HepG2 (cell line): ENCODE results near the gene LRRC28. TPM values are rescaled to one million over a fixed set of nuclear protein-coding genes. Genes with fewer than 3 reads are reported as not detected.

Experiments
- ARNT2 ChIP-seq: sonication (generic); formaldehyde crosslinking; IDR thresholded peaks from 2 replicates; pipeline ENCODE4 v1.8.0; 2022; ENCODE audit warnings: mild to moderate bottlenecking, low read depth, missing genetic modification reagents, moderate library complexity
- CENPX ChIP-seq: sonication (generic); formaldehyde crosslinking; IDR thresholded peaks from 2 replicates; pipeline ENCODE4 v1.9.0; 2021; ENCODE audit warnings: mild to moderate bottlenecking, missing genetic modification reagents, moderate library complexity
- ELF1 ChIP-seq: sonication (generic); formaldehyde crosslinking; IDR thresholded peaks from 2 replicates; pipeline ENCODE4 v1.4.0; 2020; ENCODE audit warnings: missing genetic modification reagents
- FOXP1 ChIP-seq, 2 experiments: fragments of 450-650 bp in 1 of 2; IDR thresholded peaks; 2 replicates each; pipeline ENCODE4 v1.6.1; 2017 to 2018; ENCODE audit warnings: antibody characterized with exemption in 1 of 2
- MAFG ChIP-seq: sonication (generic); formaldehyde crosslinking; IDR thresholded peaks from 2 replicates; pipeline ENCODE4 v1.5.1; 2020; ENCODE audit warnings: mild to moderate bottlenecking, missing genetic modification reagents
- SCMH1 ChIP-seq: sonication (generic); formaldehyde crosslinking; IDR thresholded peaks from 2 replicates; pipeline ENCODE4 v1.9.0; 2021; ENCODE audit warnings: missing genetic modification reagents, mild to moderate bottlenecking, borderline replicate concordance
- TBX2 ChIP-seq: sonication (generic); formaldehyde crosslinking; IDR thresholded peaks from 2 replicates; pipeline ENCODE4 v1.5.0; 2020; ENCODE audit warnings: missing genetic modification reagents, mild to moderate bottlenecking, borderline replicate concordance
- ZNF225 ChIP-seq: sonication (generic); formaldehyde crosslinking; IDR thresholded peaks from 2 replicates; pipeline ENCODE4 v1.4.0; 2020; ENCODE audit warnings: mild to moderate bottlenecking, missing genetic modification reagents
- ZNF564 ChIP-seq: sonication (generic); formaldehyde crosslinking; IDR thresholded peaks from 2 replicates; pipeline ENCODE4 v1.8.1; 2023; ENCODE audit warnings: mild to moderate bottlenecking, missing genetic modification reagents
- ZNF644 ChIP-seq: IDR thresholded peaks from 2 replicates; pipeline ENCODE4 v1.6.1; 2016; ENCODE audit warnings: low read depth
- ZNF883 ChIP-seq: sonication (generic); formaldehyde crosslinking; IDR thresholded peaks from 2 replicates; pipeline ENCODE4 v1.5.1; 2020; ENCODE audit warnings: mild to moderate bottlenecking, missing genetic modification reagents; ENCODE audit errors: not compliant biosample characterization
- polyA plus RNA-seq, 8 experiments: library from polyadenylated mRNA; depleted of rRNA in 3 of 8; stranded (reverse) in 7 of 8; unstranded in 1 of 8; fragments of >200 nt; fragmentation: Illumina TruSeq in 4 of 8; extraction: Trizol in 4 of 8; gene quantifications; 2 replicates each; pipeline versions ENCODE4 v1.2.1 to v1.2.3, GENCODE V29; 2011 to 2016; ENCODE audit warnings: low read depth in 4 of 8, missing spikeins in 1 of 8, mixed read lengths in 1 of 8; ENCODE audit not compliant: insufficient read depth in 1 of 8
- total RNA-seq, 5 experiments: library from RNA; depleted of rRNA; stranded (reverse); fragments of >200 nt; fragmentation: Illumina TruSeq; extraction: Trizol; gene quantifications; 2 replicates each; pipeline ENCODE4 v1.2.3, GENCODE V29; 2016; ENCODE audit warnings: low read depth in 1 of 5
- TF ChIP-seq, protein P1 (sequence below): sonication (generic); formaldehyde crosslinking; IDR thresholded peaks from 2 replicates; pipeline ENCODE4 v1.5.1; 2020; ENCODE audit warnings: mild to moderate bottlenecking, missing genetic modification reagents
- TF ChIP-seq, protein P2 (sequence below): fragments of 450-650 bp; IDR thresholded peaks from 2 replicates; pipeline ENCODE4 v1.6.1; 2017
- TF ChIP-seq, protein P3 (sequence below): IDR thresholded peaks from 2 replicates; pipeline ENCODE4 v1.6.1; 2016; ENCODE audit warnings: control low read depth
- TF ChIP-seq, protein P4 (sequence below), 2 experiments: sonication (generic) in 1 of 2; formaldehyde crosslinking in 1 of 2; IDR thresholded peaks; 2 replicates each; pipeline versions ENCODE4 v1.6.1 to v1.9.0; 2014 to 2022; ENCODE audit warnings: antibody characterized with exemption in 1 of 2, borderline replicate concordance in 1 of 2, inconsistent platforms in 1 of 2, low read depth in 1 of 2, missing genetic modification reagents in 1 of 2
- TF ChIP-seq, protein P5 (sequence below): sonication (generic); formaldehyde crosslinking; IDR thresholded peaks from 2 replicates; pipeline ENCODE4 v1.9.0; 2022; ENCODE audit warnings: missing genetic modification reagents, mild to moderate bottlenecking, borderline replicate concordance

The LRRC28 gene
- total and polyA plus RNA-seq, 2 of the 13 experiments (the other 11 are each of a cell fraction or from before 2014, with no cell fraction given): 17.5 to 21.3 TPM

DNA sequence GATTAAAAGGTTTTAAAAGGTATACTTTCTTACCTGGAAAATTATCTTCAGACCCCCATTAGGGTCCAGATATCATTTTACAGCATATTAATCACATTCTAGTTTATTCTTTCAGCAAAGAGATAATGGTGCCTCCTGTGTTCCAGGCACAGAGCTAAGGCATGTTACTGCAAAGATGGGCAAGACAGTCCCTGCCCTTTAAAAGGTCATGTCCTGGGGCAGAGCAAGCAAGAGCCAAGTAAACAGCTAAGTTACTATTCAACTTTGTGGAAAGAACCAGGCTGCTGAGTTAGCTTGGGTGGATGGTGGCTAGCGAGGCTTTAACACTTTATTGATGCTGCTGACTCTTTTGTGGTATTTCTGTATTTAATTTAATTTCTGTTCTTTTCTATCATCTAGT is 75.0 kb downstream of the LRRC28 start (continued):
- no peak for TF ChIP-seq SCMH1 (CRISPR knock-in tag)
- no peak for TF ChIP-seq ELF1
- TF ChIP-seq, protein P1, sequence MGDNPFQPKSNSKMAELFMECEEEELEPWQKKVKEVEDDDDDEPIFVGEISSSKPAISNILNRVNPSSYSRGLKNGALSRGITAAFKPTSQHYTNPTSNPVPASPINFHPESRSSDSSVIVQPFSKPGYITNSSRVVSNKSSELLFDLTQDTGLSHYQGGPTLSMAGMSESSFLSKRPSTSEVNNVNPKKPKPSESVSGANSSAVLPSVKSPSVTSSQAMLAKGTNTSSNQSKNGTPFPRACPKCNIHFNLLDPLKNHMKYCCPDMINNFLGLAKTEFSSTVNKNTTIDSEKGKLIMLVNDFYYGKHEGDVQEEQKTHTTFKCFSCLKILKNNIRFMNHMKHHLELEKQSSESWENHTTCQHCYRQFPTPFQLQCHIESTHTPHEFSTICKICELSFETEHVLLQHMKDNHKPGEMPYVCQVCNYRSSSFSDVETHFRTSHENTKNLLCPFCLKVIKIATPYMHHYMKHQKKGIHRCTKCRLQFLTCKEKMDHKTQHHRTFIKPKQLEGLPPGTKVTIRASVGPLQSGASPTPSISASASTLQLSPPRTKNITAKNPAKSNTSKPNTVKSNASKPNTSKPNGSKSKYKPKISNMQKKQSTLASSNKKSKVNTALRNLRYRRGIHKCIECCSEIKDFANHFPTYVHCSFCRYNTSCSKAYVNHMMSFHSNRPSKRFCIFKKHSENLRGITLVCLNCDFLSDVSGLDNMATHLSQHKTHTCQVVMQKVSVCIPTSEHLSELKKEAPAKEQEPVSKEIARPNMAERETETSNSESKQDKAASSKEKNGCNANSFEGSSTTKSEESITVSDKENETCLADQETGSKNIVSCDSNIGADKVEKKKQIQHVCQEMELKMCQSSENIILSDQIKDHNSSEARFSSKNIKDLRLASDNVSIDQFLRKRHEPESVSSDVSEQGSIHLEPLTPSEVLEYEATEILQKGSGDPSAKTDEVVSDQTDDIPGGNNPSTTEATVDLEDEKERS (CRISPR knock-in tag): no peak
- TF ChIP-seq, protein P2, sequence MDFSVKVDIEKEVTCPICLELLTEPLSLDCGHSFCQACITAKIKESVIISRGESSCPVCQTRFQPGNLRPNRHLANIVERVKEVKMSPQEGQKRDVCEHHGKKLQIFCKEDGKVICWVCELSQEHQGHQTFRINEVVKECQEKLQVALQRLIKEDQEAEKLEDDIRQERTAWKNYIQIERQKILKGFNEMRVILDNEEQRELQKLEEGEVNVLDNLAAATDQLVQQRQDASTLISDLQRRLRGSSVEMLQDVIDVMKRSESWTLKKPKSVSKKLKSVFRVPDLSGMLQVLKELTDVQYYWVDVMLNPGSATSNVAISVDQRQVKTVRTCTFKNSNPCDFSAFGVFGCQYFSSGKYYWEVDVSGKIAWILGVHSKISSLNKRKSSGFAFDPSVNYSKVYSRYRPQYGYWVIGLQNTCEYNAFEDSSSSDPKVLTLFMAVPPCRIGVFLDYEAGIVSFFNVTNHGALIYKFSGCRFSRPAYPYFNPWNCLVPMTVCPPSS: no peak
- no peak for TF ChIP-seq FOXP1 (IDR thresholded peaks at IDR 0.05)
- TF ChIP-seq FOXP1 (CRISPR knock-in tag; IDR thresholded peaks at IDR 0.05): peak; percentile 89
- no peak for TF ChIP-seq ZNF225 (CRISPR knock-in tag)
- no peak for TF ChIP-seq TBX2 (CRISPR knock-in tag)
- TF ChIP-seq ZNF644 (CRISPR knock-in tag): peak; percentile 94
- TF ChIP-seq, protein P3, sequence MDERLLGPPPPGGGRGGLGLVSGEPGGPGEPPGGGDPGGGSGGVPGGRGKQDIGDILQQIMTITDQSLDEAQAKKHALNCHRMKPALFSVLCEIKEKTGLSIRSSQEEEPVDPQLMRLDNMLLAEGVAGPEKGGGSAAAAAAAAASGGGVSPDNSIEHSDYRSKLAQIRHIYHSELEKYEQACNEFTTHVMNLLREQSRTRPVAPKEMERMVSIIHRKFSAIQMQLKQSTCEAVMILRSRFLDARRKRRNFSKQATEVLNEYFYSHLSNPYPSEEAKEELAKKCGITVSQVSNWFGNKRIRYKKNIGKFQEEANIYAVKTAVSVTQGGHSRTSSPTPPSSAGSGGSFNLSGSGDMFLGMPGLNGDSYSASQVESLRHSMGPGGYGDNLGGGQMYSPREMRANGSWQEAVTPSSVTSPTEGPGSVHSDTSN (CRISPR knock-in tag): no peak
- TF ChIP-seq, protein P4, sequence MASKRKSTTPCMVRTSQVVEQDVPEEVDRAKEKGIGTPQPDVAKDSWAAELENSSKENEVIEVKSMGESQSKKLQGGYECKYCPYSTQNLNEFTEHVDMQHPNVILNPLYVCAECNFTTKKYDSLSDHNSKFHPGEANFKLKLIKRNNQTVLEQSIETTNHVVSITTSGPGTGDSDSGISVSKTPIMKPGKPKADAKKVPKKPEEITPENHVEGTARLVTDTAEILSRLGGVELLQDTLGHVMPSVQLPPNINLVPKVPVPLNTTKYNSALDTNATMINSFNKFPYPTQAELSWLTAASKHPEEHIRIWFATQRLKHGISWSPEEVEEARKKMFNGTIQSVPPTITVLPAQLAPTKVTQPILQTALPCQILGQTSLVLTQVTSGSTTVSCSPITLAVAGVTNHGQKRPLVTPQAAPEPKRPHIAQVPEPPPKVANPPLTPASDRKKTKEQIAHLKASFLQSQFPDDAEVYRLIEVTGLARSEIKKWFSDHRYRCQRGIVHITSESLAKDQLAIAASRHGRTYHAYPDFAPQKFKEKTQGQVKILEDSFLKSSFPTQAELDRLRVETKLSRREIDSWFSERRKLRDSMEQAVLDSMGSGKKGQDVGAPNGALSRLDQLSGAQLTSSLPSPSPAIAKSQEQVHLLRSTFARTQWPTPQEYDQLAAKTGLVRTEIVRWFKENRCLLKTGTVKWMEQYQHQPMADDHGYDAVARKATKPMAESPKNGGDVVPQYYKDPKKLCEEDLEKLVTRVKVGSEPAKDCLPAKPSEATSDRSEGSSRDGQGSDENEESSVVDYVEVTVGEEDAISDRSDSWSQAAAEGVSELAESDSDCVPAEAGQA (IDR thresholded peaks at IDR 0.05; ENCODE audit: low read depth): no peak
- TF ChIP-seq, protein P4 (CRISPR knock-in tag; IDR thresholded peaks at IDR 0.05; ENCODE audit: borderline replicate concordance): no peak
- no peak for TF ChIP-seq ARNT2 (CRISPR knock-in tag)
- TF ChIP-seq ZNF883 (CRISPR knock-in tag): no peak
- TF ChIP-seq, protein P5, sequence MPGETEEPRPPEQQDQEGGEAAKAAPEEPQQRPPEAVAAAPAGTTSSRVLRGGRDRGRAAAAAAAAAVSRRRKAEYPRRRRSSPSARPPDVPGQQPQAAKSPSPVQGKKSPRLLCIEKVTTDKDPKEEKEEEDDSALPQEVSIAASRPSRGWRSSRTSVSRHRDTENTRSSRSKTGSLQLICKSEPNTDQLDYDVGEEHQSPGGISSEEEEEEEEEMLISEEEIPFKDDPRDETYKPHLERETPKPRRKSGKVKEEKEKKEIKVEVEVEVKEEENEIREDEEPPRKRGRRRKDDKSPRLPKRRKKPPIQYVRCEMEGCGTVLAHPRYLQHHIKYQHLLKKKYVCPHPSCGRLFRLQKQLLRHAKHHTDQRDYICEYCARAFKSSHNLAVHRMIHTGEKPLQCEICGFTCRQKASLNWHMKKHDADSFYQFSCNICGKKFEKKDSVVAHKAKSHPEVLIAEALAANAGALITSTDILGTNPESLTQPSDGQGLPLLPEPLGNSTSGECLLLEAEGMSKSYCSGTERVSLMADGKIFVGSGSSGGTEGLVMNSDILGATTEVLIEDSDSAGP (CRISPR knock-in tag): peak; percentile 24; the same call in 1 of the 2 replicates
- TF ChIP-seq ZNF564 (CRISPR knock-in tag): peak; percentile 38; the same call in 1 of the 2 replicates
- no peak for TF ChIP-seq CENPX (CRISPR knock-in tag)
- no peak for TF ChIP-seq MAFG (CRISPR knock-in tag)
